A549 (cell line): Measurements from ENCODE around the gene PTTG2. TPM values are rescaled to one million over a fixed set of nuclear protein-coding genes. Genes with fewer than 3 reads are reported as not detected.

Source experiments
- ATAC-seq, 2 experiments: fragments of 200-7000 bp in 1 of 2; fragments of >200 bp in 1 of 2; cut with Nextera tagmentation in 1 of 2; cut with Tn5 transposase in 1 of 2; 3 replicates each; pipeline versions ENCODE4 v1.8.0 to v1.9.1; 2018 to 2020; ENCODE audit warnings: mild to moderate bottlenecking in 1 of 2, moderate library complexity in 1 of 2
- CTCF ChIA-PET: fragments of 300-600 bp; sonication (Branson Sonifier 250); formaldehyde crosslinking; extraction: SDS; loops from one replicate; lab custom pipeline; 2021; ENCODE audit warnings: antibody characterized with exemption, inconsistent platforms; lab: Yijun Ruan, JAX
- POLR2A ChIA-PET: fragments of 350-600 bp; formaldehyde crosslinking; extraction: SDS; loops from one replicate; lab custom pipeline; 2021; ENCODE audit warnings: antibody characterized with exemption, inconsistent platforms; lab: Yijun Ruan, JAX
- DNase-seq, 2 experiments: peaks; one replicate each; pipeline versions ENCODE4 v3.0.0 to v3.0.0-alpha.2; 2011 to 2016; ENCODE audit warnings: low read depth in 1 of 2, low spot score in 1 of 2
- FAIRE-seq: peaks from 2 replicates; lab custom pipeline; 2011; peaks lifted over from hg19 to GRCh38; lab: Jason Lieb, UNC
- H3K27ac ChIP-seq, 2 experiments: fragments of >200 bp; sonication (Bioruptor Twin); formaldehyde crosslinking; 3 replicates each; pipeline ENCODE4 v1.5.1; 2016 to 2017
- H3K4me1 ChIP-seq: fragments of >200 bp; sonication (Bioruptor Twin); formaldehyde crosslinking; 3 replicates; pipeline ENCODE4 v1.6.1; 2016
- H3K4me2 ChIP-seq: fragments of >200 bp; sonication (Bioruptor Twin); formaldehyde crosslinking; 3 replicates; pipeline ENCODE4 v1.6.1; 2016
- H3K4me3 ChIP-seq: fragments of >200 bp; sonication (Bioruptor Twin); formaldehyde crosslinking; 3 replicates; pipeline ENCODE4 v1.5.1; 2016
- H3K9me3 ChIP-seq: fragments of >200 bp; sonication (Bioruptor Twin); formaldehyde crosslinking; 3 replicates; pipeline ENCODE4 v1.6.1; 2016
- BCL3 ChIP-seq: fragments of >200 bp; sonication (Bioruptor Twin); formaldehyde crosslinking; IDR thresholded peaks from 3 replicates; pipeline ENCODE4 v1.6.1; 2016
- CBX2 ChIP-seq: fragments of 200-600 bp; sonication (generic); IDR thresholded peaks from 2 replicates; pipeline ENCODE4 v1.6.1; 2016; ENCODE audit warnings: low read depth, mild to moderate bottlenecking, borderline replicate concordance
- CEBPB ChIP-seq, 2 experiments: fragments of >200 bp in 1 of 2; sonication (Bioruptor Twin) in 1 of 2; formaldehyde crosslinking in 1 of 2; IDR thresholded peaks; 2 replicates each; pipeline ENCODE4 v1.6.1; 2012 to 2016
- CHD4 ChIP-seq: fragments of 200-600 bp; sonication (generic); IDR thresholded peaks from 2 replicates; pipeline ENCODE4 v1.6.1; 2016; ENCODE audit warnings: antibody characterized with exemption, mild to moderate bottlenecking, borderline replicate concordance
- E2F6 ChIP-seq: IDR thresholded peaks from 2 replicates; pipeline ENCODE4 v1.6.1; 2012; ENCODE audit warnings: low read depth, borderline replicate concordance
- EHF ChIP-seq: fragments of 250-450 bp; sonication (Bioruptor Pico); IDR thresholded peaks from 2 replicates; pipeline ENCODE4 v1.5.0; 2020; ENCODE audit warnings: mild to moderate bottlenecking
- EHMT2 ChIP-seq: fragments of 200-600 bp; sonication (generic); IDR thresholded peaks from 2 replicates; pipeline ENCODE4 v1.6.1; 2016; ENCODE audit warnings: antibody characterized with exemption, low read depth, mild to moderate bottlenecking, moderate library complexity
- EP300 ChIP-seq, 2 experiments: fragments of >200 bp; sonication (Bioruptor Twin); formaldehyde crosslinking; IDR thresholded peaks; 2 replicates in 1 of 2; 3 replicates in 1 of 2; pipeline ENCODE4 v1.6.1; 2016 to 2017
- GATA3 ChIP-seq: IDR thresholded peaks from 2 replicates; pipeline ENCODE4 v1.6.1; 2012; ENCODE audit warnings: borderline replicate concordance
- HDAC2 ChIP-seq: fragments of 200-600 bp; sonication (generic); IDR thresholded peaks from 2 replicates; pipeline ENCODE4 v1.6.1; 2016
- HEYL ChIP-seq: fragments of 250-450 bp; sonication (Bioruptor Pico); IDR thresholded peaks from 2 replicates; pipeline ENCODE4 v1.8.0; 2021; ENCODE audit warnings: mild to moderate bottlenecking, moderate library complexity
- HOXB13 ChIP-seq: fragments of 250-450 bp; sonication (Bioruptor Pico); IDR thresholded peaks from 2 replicates; pipeline ENCODE4 v1.5.0; 2020; ENCODE audit warnings: low read depth, mild to moderate bottlenecking, moderate library complexity
- HOXB5 ChIP-seq: fragments of 250-450 bp; sonication (Bioruptor Pico); IDR thresholded peaks from 2 replicates; pipeline ENCODE4 v1.5.0; 2020; ENCODE audit warnings: mild to moderate bottlenecking, moderate library complexity
- KDM1A ChIP-seq: fragments of 200-600 bp; sonication (generic); IDR thresholded peaks from 2 replicates; pipeline ENCODE4 v1.6.1; 2016; ENCODE audit warnings: low read depth, mild to moderate bottlenecking
- KDM5A ChIP-seq: fragments of 200-600 bp; sonication (generic); IDR thresholded peaks from 2 replicates; pipeline ENCODE4 v1.6.1; 2016; ENCODE audit warnings: antibody characterized with exemption, mild to moderate bottlenecking
- MAZ ChIP-seq: fragments of 150-350 bp; IDR thresholded peaks from 2 replicates; pipeline ENCODE4 v1.6.1; 2014; ENCODE audit warnings: antibody characterized with exemption, low read depth, low read length, borderline replicate concordance
- PHF8 ChIP-seq: fragments of 200-600 bp; sonication (generic); IDR thresholded peaks from 2 replicates; pipeline ENCODE4 v1.6.1; 2016; ENCODE audit warnings: low read depth, mild to moderate bottlenecking, antibody characterized with exemption, moderate library complexity, borderline replicate concordance
- POLR2A ChIP-seq: IDR thresholded peaks from 2 replicates; pipeline ENCODE4 v1.6.1; 2012; ENCODE audit warnings: mild to moderate bottlenecking, low read length
- POLR2AphosphoS2 ChIP-seq: conservative IDR thresholded peaks from 2 replicates; pipeline ENCODE4 v1.6.1; 2012; ENCODE audit warnings: low read length, improper control_type of control experiment, inconsistent platforms
- RARB ChIP-seq: fragments of 250-450 bp; sonication (Bioruptor Pico); IDR thresholded peaks from 2 replicates; pipeline ENCODE4 v1.8.0; 2021; ENCODE audit warnings: mild to moderate bottlenecking, moderate library complexity
- RCOR1 ChIP-seq: fragments of 150-350 bp; IDR thresholded peaks from 2 replicates; pipeline ENCODE4 v1.6.1; 2014; ENCODE audit warnings: antibody characterized with exemption, low read length, low read depth
- RNF2 ChIP-seq: fragments of 200-600 bp; sonication (generic); IDR thresholded peaks from 2 replicates; pipeline ENCODE4 v1.6.1; 2016; ENCODE audit warnings: low read depth, mild to moderate bottlenecking, antibody characterized with exemption, moderate library complexity, borderline replicate concordance
- SMC3 ChIP-seq: fragments of >200 bp; sonication (Bioruptor Twin); formaldehyde crosslinking; IDR thresholded peaks from 3 replicates; pipeline ENCODE4 v1.6.1; 2018; ENCODE audit warnings: inconsistent platforms
- SREBF2 ChIP-seq: fragments of 450-650 bp; IDR thresholded peaks from 2 replicates; pipeline ENCODE4 v1.6.1; 2014; ENCODE audit warnings: mild to moderate bottlenecking, moderate library complexity
- TFCP2L1 ChIP-seq: fragments of 250-450 bp; sonication (Bioruptor Pico); IDR thresholded peaks from 2 replicates; pipeline ENCODE4 v1.5.0; 2021; ENCODE audit warnings: mild to moderate bottlenecking
- TP53 ChIP-seq: fragments of 250-450 bp; sonication (Bioruptor Pico); IDR thresholded peaks from 2 replicates; pipeline ENCODE4 v1.5.0; 2021; ENCODE audit warnings: mild to moderate bottlenecking, moderate library complexity
- ZC3H11A ChIP-seq: fragments of 450-650 bp; IDR thresholded peaks from 2 replicates; pipeline ENCODE4 v1.6.1; 2014; ENCODE audit warnings: antibody characterized with exemption, mild to moderate bottlenecking
- ZFP36 ChIP-seq: fragments of 450-650 bp; IDR thresholded peaks from 2 replicates; pipeline ENCODE4 v1.6.1; 2014; ENCODE audit warnings: borderline replicate concordance; ENCODE audit not compliant: partially characterized antibody
- ZNF302 ChIP-seq: fragments of 250-450 bp; sonication (Bioruptor Pico); IDR thresholded peaks from 2 replicates; pipeline ENCODE4 v1.9.0; 2021; ENCODE audit warnings: inconsistent platforms, mild to moderate bottlenecking, moderate library complexity
- WGBS: methylation state at CpG from one replicate; pipeline ENCODE4 v1.1.6; 2017; ENCODE audit errors: missing lambda C conversion rate; 5-methylcytosine and 5-hydroxymethylcytosine counted together
- polyA plus RNA-seq, 4 experiments: library from polyadenylated mRNA; depleted of rRNA in 3 of 4; stranded (reverse); fragments of >200 nt; fragmentation: RNase III in 1 of 4; extraction: RNeasy Plus Mini Kit Qiagen cat#74134 plus additional on column Dnase treatment in 1 of 4; gene quantifications; 2 replicates in 3 of 4; 3 replicates in 1 of 4; pipeline ENCODE4 v1.2.3, GENCODE V29; 2011 to 2017
- TF ChIP-seq, protein P1 (sequence below): fragments of 250-450 bp; sonication (Bioruptor Pico); IDR thresholded peaks from 2 replicates; pipeline ENCODE4 v1.5.0; 2020; ENCODE audit warnings: low read depth, mild to moderate bottlenecking, moderate library complexity
- TF ChIP-seq, protein P2 (sequence below): fragments of >200 bp; sonication (Bioruptor Twin); formaldehyde crosslinking; IDR thresholded peaks from 2 replicates; pipeline ENCODE4 v1.6.1; 2016

Gene PTTG2
- polyA plus RNA-seq, 2 of the 4 experiments (the other 2 are of a cell fraction), result not detected

- no peak for ATAC-seq
- POLR2A ChIA-PET, result no interaction called here
- Histone ChIP-seq H3K27ac (no peak overlapping the region), H3K4me2 (no peak overlapping the region), H3K4me3 (no peak overlapping the region), H3K9me3 (no peaks in the 10 kb centered on the region), H3K4me1 (no peaks in the 10 kb centered on the region)
- FAIRE-seq, result no peak
- 25% methylated on average over 3 of the region's 3 CpGs for WGBS
- TF ChIP-seq HOXB13 (no peak), BCL3 (no peak), HOXB5 (CRISPR knock-in tag) (no peak), EP300 (IDR thresholded peaks at IDR 0.05) (no peak), GATA3 (no peak), RNF2 (no peak)
- CTCF ChIA-PET, result no interaction called here
- no peak for DNase-seq
These were observed 25.6 kb upstream of the PTTG2 start for GRCh38 chr4:37934609-37935008.

- Histone ChIP-seq H3K27ac (no peak overlapping the region), H3K4me2 (no peak overlapping the region)
- 44% methylated on average over 4 of the region's 4 CpGs for WGBS
- no peak for FAIRE-seq
- no peak for TF ChIP-seq KDM1A
- no peak for TF ChIP-seq TFCP2L1 (CRISPR knock-in tag)
- no peak for TF ChIP-seq RCOR1
- TF ChIP-seq CHD4, result no peak
- TF ChIP-seq, protein P1, sequence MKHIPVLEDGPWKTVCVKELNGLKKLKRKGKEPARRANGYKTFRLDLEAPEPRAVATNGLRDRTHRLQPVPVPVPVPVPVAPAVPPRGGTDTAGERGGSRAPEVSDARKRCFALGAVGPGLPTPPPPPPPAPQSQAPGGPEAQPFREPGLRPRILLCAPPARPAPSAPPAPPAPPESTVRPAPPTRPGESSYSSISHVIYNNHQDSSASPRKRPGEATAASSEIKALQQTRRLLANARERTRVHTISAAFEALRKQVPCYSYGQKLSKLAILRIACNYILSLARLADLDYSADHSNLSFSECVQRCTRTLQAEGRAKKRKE, result no peak
- no peak for TF ChIP-seq HEYL (CRISPR knock-in tag)
- no peak for TF ChIP-seq ZNF302 (CRISPR knock-in tag)
- no peak for TF ChIP-seq CBX2
- no peak for TF ChIP-seq POLR2AphosphoS2
- no peak for TF ChIP-seq CEBPB (IDR thresholded peaks at IDR 0.05)
- TF ChIP-seq HOXB5 (CRISPR knock-in tag), result no peak
- no peak for TF ChIP-seq TP53 (CRISPR knock-in tag)
- no peak for TF ChIP-seq POLR2A
- TF ChIP-seq EHF, result no peak
- no peak for TF ChIP-seq PHF8
- TF ChIP-seq, protein P2, sequence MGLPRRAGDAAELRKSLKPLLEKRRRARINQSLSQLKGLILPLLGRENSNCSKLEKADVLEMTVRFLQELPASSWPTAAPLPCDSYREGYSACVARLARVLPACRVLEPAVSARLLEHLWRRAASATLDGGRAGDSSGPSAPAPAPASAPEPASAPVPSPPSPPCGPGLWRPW, result no peak
- no peak for TF ChIP-seq KDM5A
- TF ChIP-seq SREBF2, result no peak
- no peak for TF ChIP-seq ZC3H11A
- TF ChIP-seq, all 56 proteins: peak for 0
- no peak overlapping the region for H3K4me3 ChIP-seq
- ChIA-PET POLR2A (no interaction called here), CTCF (no interaction called here)
- H3K4me1 ChIP-seq, result no peaks in the 10 kb centered on the region
- no peak for ATAC-seq
- no peaks in the 10 kb centered on the region for H3K9me3 ChIP-seq
- no peak for DNase-seq
These were observed 25.2 kb upstream of the PTTG2 start for GRCh38 chr4:37935026-37935425.

GRCh38 chr4:37936889-37937498 lies 23.2 kb upstream of the PTTG2 start:
- DNase-seq (no peak), FAIRE-seq (no peak), ATAC-seq (no peak)
- Histone ChIP-seq H3K4me2 (no peak overlapping the region), H3K9me3 (no peaks in the 10 kb centered on the region), H3K4me3 (no peak overlapping the region), H3K4me1 (no peaks in the 10 kb centered on the region), H3K27ac (no peak overlapping the region)
- TF ChIP-seq CBX2 (no peak), E2F6 (no peak), HDAC2 (no peak), RCOR1 (no peak), EHMT2 (no peak), MAZ (no peak), RARB (no peak), ZFP36 (no peak), SMC3 (no peak), GATA3 (no peak)
- ChIA-PET CTCF (no interaction called here), POLR2A (no interaction called here)
- 18% methylated on average over 6 of the region's 7 CpGs for WGBS
